Measurements from ENCODE around the gene LYPD6. TPM values are rescaled to one million over a fixed set of nuclear protein-coding genes. Genes with fewer than 3 reads are reported as not detected.

The LYPD6 gene
- total RNA-seq, 1 donor from 2014 or later, result 0.14 TPM

DNA sequence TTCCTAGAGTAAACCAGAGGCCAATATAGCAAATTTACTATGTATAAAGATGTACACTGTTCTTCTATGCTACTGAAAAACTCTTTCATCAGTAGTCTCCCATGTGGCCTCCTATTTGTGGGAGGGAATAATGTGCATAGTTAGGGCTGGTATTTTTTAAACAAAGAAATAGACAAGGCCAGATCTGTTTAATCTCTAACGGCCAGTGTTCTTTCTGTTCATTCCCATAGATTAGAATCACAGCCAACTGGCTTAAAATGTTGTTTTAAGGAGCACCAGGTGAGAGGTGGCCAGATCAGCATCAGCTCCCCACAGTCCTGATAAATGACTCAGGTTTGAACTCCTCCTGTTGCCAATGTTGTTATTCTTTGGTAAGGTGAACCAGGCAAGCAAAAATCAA lies 12.1 kb downstream of the LYPD6 start:
- ATAC-seq, result no peak
- no peak for DNase-seq (ENCODE audit: missing footprints)
- intact Hi-C loops (cut with DNase I), result no loop called here

DNA sequence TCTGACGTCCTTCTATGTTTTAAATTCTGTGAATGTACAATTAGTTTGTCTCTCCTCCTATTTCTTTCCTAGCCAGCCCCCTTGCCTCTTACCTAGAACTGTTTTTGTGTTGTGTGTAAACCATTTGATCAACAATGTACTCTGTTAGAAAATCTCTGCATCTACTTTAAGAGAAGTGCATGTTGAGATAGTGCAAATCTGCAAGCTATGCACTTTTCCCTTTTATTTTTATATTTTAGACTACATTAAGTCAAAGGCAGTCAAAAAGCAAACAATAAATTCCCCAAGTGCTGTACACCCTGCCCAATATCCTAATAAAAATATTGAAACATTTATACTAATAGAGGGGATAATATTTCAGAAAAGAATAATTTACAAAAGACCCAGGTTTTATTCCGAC lies 13.7 kb downstream of the LYPD6 start:
- ATAC-seq (no peak), DNase-seq (ENCODE audit: missing footprints) (no peak)
- intact Hi-C loops (cut with DNase I), result no loop called here

DNA sequence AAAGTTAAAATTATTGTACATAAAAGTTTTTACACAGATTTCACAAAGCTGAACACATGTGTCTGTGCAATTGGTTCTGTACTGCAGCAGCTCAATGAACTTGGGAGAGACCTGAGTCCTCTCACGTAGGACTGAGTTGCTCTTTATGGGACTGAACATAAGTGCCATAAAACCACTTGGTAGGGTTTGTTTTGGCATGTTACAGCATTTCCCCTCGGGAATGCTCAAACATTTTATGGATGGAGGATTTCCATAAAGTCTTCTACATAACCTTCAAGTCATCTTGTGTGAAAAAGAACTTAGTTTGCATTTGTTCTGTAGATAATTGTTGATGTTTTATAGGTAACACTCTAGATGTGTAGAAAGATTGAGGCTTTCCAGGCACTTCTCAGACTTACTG lies 15.9 kb downstream of the LYPD6 start:
- no peak for ATAC-seq
- intact Hi-C loops (cut with DNase I), result no loop called here
- no peak for DNase-seq (ENCODE audit: missing footprints)

DNA sequence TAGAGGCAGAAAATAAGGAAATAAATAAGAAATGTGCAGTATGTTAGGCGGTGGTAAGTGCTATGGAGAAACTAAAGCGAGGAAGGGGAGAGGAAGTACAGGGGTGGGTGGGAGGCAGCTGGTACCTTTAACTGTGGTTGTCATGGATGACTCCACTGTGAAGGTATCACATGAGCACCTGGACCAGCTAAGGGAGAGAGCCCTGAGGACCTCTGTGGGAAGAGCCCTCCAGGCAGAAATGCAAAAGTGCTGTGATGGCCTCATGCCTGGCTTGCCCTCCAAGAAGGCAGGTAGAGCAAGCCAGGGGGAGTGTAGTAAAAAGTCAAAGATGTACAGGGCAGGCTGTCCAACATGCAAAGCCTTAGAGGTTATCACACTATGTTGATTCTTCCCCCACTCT lies 17.9 kb downstream of the LYPD6 start:
- DNase-seq (ENCODE audit: missing footprints) (no peak), ATAC-seq (no peak)
- intact Hi-C loops (cut with DNase I), result no loop called here

DNA sequence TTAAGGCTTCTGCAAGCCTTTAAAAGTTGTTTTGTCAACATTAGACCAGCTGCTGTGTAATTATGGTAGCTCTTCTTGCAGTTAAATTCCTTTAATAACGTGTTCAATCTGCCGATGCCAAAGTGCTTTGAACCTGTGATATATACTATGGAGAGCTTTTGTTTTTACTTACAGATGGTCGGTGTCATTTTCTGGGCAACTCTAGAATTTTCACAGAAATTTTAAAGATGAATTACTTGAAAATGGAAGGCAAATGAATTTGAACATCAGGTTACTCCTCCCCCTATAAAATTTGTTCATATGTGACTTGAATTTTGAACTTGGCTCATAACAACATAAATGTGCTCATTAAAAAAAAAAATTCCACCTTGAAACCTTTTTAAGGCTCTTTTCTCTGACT lies 23.0 kb downstream of the LYPD6 start:
- no peak for ATAC-seq
- intact Hi-C loops (cut with DNase I), result no loop called here
- DNase-seq (ENCODE audit: missing footprints), result no peak

DNA sequence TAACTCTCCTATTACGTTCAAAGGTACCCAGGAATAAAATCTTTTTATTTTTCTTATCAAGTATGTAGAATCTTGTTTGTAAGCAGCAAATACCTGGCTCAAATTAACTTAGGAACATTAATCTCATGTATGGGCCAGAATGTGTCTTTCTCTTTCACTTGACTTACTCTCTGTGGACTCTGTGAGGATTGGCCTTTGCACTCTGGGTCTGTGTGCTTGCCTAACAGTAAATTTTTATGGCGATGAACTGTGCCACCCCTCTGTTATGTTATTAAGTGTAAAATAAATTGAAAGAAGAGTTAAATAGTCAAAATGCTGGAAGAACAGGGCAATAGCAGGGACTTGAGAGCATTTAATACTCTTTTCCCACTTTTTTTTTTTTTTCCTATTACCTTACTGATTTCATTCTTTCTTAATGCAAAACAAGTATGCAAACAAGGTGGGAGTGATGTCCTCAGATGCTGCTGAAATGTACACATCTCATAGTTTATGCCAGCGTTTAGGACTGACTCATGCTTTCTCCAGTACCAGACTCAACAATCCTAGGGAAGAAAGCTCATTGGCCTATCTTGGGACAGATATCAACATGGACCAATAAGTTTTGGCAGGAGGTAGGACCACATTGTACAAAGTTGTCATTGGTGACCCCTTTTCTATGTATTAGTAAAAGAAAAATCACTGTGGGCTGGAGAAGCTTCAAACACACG lies 25.5 kb downstream of the LYPD6 start:
- intact Hi-C loops (cut with DNase I), result no loop called here
- no peak for ATAC-seq

DNA sequence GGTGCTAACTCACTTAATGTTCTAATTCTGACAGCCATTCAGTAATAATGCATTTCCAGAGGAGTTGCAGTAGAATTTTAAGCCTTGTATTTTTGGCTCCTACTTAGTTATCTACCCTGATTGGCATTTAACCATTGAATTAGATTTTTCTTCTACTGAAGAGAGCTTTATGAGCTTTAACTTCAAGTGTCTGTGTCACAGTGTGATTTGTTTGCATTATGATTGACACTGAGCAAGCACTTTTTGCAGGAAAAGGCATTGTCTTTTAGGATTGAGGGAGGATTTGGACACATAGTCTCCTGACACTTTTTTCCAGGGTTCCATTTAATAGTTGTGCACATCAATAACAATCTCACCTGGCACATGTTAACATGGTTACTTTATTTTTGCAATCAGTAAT lies 26.7 kb downstream of the LYPD6 start:
- DNase-seq (ENCODE audit: missing footprints) (no peak), ATAC-seq (no peak)
- intact Hi-C loops (cut with DNase I), result no loop called here

More for the DNA sequence above, 25.5 kb downstream of the LYPD6 start:
- no peak for DNase-seq (ENCODE audit: missing footprints)

DNA sequence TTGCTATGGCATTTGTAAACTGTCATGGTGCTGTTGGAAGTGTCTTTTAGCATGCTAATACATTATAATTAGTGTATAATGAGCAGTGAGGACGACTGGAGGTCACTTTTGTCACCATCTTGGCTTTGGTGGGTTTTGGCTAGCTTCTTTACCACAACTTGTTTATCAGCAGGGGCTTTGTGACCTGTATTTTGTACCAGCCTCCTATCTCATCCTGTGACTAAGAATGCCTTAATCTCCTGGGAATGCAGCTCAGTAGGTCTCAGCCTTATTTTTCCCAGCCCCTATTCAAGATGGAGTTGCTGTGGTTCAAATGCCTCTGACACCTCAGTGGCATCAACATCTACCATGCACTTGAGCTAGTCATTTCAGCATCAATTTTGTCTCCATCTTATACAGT lies 29.7 kb downstream of the LYPD6 start:
- no peak for DNase-seq (ENCODE audit: missing footprints)
- intact Hi-C loops (cut with DNase I), result no loop called here
- ATAC-seq, result no peak

DNA sequence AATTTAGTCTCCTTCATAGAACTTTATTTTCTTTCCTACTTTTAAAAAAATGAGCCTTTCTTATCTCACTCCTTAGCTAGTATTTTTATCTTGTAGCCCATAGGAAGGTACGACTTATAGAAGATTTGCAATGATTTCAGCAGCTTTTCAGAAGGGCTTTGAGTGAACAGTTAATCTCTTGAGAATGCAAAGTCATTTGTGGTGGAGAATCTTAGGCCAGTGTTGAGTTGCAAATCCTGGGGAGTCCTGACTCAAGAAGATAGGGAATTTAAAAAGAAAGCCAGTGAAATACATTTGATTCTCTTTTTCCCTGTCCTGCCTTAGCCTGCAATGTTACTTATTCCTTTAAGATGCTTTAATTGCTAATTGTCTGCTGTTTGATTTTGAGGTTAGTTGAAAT lies 33.6 kb downstream of the LYPD6 start:
- no peak for DNase-seq (ENCODE audit: missing footprints)
- intact Hi-C loops (cut with DNase I), result no loop called here
- ATAC-seq, result no peak

DNA sequence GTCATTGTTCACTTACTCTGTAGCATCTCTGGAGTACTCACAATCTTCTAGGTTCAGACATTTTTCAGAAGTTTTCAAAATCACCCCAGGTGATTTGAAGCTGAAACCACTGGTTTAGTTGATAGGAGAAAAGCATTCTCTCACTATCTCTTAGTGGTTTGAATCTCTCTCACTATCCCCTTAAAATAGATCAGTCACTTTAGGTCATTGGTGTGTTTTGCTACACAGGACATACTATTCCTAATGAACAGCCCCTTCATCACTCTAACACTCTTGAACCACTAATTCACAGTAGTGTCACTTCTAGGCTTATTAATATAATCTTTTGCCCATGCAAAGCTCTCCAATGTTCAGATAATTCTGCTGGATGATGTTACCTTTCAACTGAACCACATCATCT lies 34.5 kb downstream of the LYPD6 start:
- ATAC-seq (no peak), DNase-seq (ENCODE audit: missing footprints) (no peak)
- intact Hi-C loops (cut with DNase I), result no loop called here

DNA sequence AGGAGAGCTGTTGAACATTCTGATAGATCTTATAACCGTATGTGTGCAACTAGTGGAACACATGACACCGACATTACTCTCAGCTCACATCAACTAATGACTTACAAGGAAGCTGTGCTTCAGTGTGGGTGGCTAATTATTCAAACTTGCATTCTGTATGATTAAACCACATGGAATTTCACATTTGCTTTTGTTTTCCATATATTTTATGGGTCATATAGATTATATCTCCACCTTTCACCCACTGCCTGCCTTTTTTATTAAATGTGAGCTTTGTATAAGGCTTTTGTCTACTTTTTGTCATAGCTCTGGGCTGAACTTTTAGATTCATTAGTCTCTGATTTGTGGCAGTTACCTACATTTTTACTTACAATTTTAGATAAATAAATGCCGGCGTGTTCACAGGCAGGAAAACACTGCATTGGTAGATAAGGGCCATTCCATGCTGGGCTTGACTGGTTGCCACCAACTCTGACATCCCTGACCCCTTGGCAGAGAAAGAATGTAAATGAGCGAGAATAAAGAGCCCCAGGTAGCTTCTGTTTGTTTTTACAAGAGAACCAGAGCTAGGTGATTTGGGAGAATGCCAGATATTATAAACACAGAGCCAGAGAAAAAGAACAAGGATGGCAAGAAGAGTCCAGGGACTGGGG lies 35.7 kb downstream of the LYPD6 start:
- DNase-seq (ENCODE audit: missing footprints), result no peak
- no peak for ATAC-seq
- intact Hi-C loops (cut with DNase I), result no loop called here

DNA sequence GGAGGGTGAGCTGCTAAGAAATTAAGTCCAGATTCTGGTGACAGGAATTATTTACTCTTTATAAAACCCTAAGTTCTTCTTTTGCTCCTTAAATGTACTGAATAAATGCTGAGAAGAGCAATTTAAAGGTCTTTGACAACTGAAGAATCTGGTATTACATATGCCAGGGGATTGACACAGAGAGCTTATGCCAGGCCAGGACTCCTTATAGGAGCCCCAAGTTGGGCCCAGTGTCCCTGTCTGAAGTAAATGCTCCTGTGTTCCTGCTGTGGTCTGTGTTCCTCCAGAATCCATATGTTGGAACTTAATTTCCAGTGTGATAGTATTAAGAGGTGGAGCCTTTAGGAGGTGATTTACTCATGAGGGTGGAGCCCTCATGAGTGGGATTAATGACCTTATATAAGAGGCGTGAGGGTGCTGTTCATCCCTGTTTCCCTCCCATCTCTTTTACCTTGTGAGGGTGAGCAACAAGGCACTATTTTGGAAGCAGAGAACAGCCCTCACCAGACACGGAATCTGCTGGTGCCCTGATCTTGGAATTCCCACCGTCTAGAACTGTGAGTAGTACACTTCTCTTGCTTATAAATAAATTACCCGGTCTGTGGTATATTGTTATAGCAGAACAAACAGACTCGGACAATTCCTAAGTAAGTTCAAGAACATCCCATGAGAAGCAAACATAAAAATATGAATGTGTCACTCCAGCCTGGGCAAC lies 39.8 kb downstream of the LYPD6 start:
- intact Hi-C loops (cut with DNase I), result no loop called here
- DNase-seq (ENCODE audit: missing footprints) (no peak), ATAC-seq (no peak)

DNA sequence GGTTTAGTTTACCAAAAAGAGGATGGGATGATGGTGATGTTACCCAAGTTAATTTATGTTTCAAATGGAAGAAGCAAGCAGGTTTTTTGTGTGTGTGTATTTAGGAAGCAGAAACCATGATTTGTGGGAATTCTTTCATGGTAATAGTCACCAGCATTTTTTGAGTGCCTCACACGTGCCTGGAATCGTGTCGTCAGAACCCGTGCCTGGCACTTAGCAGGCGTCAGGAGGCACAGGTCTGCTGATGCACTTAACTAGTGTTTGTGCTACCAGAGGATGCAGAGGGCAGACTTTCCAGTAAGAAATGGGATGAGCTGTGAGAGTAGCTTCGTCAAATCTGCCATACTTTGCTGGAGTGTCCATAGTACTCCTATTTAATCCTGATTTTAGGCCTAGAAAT lies 41.1 kb downstream of the LYPD6 start:
- intact Hi-C loops (cut with DNase I), result no loop called here
- no peak for DNase-seq (ENCODE audit: missing footprints)
- no peak for ATAC-seq

DNA sequence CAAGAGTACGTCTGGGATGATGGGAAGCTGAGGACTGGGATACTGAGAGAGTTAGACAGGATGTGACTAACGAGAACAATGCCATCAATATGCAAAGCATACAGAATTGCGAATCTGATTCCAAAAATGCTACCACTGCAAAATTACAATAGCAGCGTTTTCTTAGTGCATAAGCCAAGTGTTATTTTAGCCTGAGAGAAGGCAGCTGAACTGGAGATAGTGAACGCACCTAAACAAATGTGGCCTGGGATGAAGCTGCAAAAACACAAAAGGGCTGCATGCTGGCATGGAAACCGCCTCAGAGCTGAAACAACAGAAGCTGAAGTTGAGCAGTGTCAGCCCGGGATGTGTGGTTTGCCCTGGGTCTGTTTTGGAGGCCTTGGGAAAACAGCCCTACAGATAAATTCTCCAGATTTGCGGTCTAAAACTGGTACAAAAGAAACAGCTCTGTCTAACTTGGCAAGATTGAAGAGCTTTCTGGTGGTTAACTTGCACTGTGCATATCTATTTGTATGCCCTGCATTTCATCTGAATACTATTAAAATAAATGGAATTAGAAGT lies 45.5 kb downstream of the LYPD6 start:
- intact Hi-C loops (cut with DNase I), result no loop called here
- no peak for DNase-seq (ENCODE audit: missing footprints)
- ATAC-seq, result no peak

DNA sequence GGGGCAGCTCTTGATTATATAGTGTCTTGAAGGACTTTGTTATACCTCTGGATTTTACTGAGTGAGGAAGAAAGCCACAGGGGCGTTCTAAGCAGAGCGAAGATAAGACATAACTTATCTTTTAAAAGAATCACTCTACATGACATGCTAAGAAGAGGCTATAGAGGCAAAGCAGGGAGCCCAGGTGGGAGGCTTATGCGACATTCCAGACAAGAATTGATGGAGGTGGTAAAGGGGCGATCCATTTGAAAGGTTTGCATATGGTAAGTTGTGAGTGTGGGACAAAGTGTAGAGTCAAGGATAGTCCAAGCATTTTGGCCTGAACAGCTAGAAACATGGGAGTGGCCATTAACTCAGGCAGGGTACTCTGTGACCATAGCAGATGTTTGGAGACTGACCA lies 49.8 kb downstream of the LYPD6 start:
- no peak for DNase-seq (ENCODE audit: missing footprints)
- no peak for ATAC-seq
- intact Hi-C loops (cut with DNase I), result no loop called here

DNA sequence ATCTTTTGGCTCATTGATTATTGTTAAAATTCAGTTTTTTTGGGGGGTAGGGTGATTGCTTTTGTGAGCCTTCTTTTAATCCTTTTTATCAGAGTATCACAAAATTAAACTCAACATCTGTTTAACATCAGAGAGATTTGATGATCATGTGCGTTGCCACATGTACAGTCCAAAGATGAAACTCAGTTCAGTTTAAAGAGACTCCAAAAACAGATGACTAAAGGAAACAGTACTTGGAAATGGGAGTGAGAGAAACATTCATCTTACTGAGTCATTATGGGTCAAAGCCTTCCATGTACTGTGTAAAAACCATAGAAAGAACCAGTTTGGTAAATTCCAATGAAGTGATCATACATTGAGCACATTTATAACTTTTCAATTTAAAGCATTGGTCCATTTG lies 53.0 kb downstream of the LYPD6 start:
- ATAC-seq, result no peak
- no peak for DNase-seq (ENCODE audit: missing footprints)
- intact Hi-C loops (cut with DNase I), result no loop called here

DNA sequence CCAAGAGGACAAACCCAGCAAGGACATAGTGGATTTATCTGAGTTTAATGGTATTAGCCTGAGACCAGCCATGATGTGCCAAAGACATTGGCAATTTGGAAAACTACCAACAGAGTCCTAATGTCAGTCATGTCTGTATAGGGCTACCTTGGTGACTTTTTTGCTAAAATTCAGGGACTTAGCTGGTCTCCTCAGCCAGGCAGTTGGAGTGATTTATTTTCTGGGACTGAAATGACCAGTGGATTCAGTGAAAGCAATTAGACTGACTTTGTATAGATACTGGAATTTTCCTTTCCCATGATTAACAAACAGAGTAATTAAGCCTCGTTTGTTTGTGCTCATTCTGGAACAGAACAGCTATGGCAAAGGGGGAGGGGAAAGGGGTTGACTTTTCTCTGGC lies 55.0 kb downstream of the LYPD6 start:
- ATAC-seq (no peak), DNase-seq (ENCODE audit: missing footprints) (no peak)
- intact Hi-C loops (cut with DNase I), result no loop called here

DNA sequence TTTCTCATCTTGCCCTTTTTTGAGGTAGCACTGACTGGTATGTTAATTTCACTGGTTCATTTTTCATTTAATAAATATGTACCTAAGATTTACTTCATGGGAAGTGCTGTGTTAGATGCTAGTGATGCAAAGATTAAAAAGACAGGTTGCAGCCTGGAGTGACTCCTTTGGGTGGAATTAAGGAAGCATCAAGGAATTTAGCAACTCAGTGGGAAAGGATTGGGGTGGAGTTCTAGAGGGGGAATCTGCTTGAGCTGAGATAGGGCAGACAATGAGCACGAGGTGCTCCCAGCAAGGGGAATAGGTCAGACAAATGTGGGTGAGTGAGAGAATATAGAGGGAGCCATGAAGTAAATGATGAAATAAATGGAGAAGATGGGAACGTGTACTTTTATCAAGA lies 57.0 kb downstream of the LYPD6 start:
- DNase-seq (ENCODE audit: missing footprints), result no peak
- intact Hi-C loops (cut with DNase I), result no loop called here
- no peak for ATAC-seq

DNA sequence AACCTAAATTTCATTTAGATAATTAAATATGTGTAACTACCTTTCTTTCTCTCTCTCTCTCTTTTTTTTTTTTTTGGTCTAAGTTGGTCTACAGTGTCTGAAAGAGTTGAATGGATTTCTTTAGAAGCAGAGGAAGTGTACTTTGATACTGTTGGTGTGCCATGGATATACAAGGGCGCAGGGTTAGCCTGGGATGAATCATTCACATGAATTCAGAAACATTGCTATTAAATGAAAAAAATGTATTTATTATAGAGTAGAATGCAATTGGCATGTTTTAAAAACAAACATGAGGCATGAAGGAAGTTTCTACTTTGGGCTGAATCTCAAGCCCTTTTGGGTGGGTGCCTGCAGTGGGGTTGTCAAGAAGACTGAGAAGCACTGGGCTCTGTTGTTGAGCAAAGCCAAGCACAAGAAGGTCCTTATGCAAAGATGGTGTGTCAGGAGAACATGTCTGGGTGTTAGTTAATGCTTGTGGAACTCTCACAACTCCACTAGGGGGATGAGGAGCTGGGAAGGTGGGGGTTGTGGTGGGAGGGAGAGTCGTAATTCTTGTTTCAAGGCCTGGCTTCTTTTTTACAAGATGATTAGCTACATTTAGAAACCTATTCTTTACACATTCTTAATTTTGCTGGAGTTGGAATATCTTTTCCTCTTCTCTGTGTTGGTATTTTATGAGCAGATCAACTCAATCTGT lies 57.9 kb downstream of the LYPD6 start:
- DNase-seq (ENCODE audit: missing footprints) (no peak), ATAC-seq (no peak)
- intact Hi-C loops (cut with DNase I), result no loop called here

Measured in Right ventricle myocardium inferior (tissue), 1 donor.